ENCODE data around the gene SH3GL2. TPM values are rescaled to one million over a fixed set of nuclear protein-coding genes. Genes with fewer than 3 reads are reported as not detected.

Gene SH3GL2
- total RNA-seq, 2 donors from 2014 or later: 1.5 to 8.2 TPM

DNA sequence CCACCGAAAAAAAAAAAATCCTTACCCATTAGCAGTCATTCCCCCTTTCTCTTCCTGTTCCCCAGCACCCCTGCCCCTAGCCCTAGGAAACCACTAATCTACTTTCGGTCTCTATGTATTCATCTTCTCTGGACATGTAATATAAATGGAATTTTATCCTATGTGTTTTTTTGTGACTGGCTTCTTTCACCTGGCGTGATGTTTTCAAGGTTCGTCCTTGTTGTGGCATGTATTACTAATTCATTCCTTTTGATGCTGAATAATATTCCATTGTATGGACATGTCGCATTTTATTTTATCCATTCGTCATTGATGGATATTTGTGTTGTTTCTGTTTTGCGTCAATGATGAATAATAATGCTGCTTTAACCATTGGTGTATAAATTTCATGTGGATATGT, 42.8 kb upstream of the SH3GL2 start:
- no peak for DNase-seq (ENCODE audit: low spot score)
- Histone ChIP-seq H3K27me3 (replicated peaks; ENCODE audit: insufficient read depth) (no peaks in the 10 kb centered on the region), H3K4me3 (no peak overlapping the region), H3K4me1 (replicated peaks) (no peaks in the 10 kb centered on the region), H3K36me3 (no peaks in the 10 kb centered on the region), H3K9me3 (no peaks in the 10 kb centered on the region), H3K27ac (no peak overlapping the region)
- TF ChIP-seq, protein P1, sequence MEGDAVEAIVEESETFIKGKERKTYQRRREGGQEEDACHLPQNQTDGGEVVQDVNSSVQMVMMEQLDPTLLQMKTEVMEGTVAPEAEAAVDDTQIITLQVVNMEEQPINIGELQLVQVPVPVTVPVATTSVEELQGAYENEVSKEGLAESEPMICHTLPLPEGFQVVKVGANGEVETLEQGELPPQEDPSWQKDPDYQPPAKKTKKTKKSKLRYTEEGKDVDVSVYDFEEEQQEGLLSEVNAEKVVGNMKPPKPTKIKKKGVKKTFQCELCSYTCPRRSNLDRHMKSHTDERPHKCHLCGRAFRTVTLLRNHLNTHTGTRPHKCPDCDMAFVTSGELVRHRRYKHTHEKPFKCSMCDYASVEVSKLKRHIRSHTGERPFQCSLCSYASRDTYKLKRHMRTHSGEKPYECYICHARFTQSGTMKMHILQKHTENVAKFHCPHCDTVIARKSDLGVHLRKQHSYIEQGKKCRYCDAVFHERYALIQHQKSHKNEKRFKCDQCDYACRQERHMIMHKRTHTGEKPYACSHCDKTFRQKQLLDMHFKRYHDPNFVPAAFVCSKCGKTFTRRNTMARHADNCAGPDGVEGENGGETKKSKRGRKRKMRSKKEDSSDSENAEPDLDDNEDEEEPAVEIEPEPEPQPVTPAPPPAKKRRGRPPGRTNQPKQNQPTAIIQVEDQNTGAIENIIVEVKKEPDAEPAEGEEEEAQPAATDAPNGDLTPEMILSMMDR (IDR thresholded peaks at IDR 0.05): no peak
- TF ChIP-seq POLR2AphosphoS5 (IDR thresholded peaks at IDR 0.05) (no peak), POLR2A (IDR thresholded peaks at IDR 0.05) (no peak)
- intact Hi-C loops (cut with DNase I): loop anchor here (10.0 kb wide), 1 partner anchor 1489 kb away; no protein-coding TSS in a partner anchor
- WGBS: 91% methylated on average over 7 of the region's 7 CpGs

GRCh38 chr9:17551023-17551422, 27.8 kb upstream of the SH3GL2 start:
- H3K36me3 ChIP-seq: no peaks in the 10 kb centered on the region
- H3K4me3 ChIP-seq: no peak overlapping the region
- H3K27ac ChIP-seq: no peak overlapping the region
- no peaks in the 10 kb centered on the region for H3K4me1 ChIP-seq (replicated peaks)
- WGBS: 65% methylated on average over 2 of the region's 2 CpGs
- H3K9me3 ChIP-seq: no peaks in the 10 kb centered on the region
- TF ChIP-seq, protein P1 (IDR thresholded peaks at IDR 0.05): no peak
- no peak for TF ChIP-seq POLR2A (IDR thresholded peaks at IDR 0.05)
- no peak for TF ChIP-seq POLR2AphosphoS5 (IDR thresholded peaks at IDR 0.05)
- no peaks in the 10 kb centered on the region for H3K27me3 ChIP-seq (replicated peaks; ENCODE audit: insufficient read depth)
- no peak for DNase-seq (ENCODE audit: low spot score)
- intact Hi-C loops (cut with DNase I): no loop called here

DNA sequence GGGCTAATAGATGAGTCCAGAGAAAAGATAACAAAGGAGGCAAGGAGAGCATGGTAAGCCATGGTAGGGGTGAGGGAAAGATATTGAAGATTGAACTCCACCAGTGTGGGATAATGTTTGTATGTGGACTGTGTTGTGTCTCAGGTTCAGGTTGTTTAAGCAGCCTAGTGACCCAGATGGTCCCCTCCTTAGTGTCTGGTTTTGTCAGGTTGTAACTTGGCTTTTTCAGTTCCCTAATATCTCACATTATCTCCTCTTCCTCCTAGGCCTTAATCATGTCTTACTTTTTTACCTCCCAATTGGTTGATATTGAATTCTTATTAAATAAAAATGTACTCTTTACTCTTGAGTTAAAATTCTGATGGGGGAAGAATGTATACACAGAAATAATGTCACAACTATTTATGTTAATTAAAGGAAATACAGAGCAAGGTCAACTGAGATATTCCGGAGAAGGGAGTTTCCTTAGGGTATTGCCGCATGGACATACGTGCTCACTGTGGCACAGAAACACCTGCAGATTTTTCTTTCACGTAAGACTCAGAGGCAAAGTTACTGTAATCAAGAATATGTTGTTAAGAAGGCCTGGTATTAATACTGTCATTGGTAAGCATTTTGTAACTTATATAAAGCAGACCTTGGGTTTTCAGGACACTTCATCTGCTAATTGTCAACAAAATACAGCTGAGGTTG, 23.4 kb upstream of the SH3GL2 start:
- no peaks in the 10 kb centered on the region for H3K4me1 ChIP-seq (replicated peaks)
- H3K27me3 ChIP-seq (replicated peaks; ENCODE audit: insufficient read depth): no peaks in the 10 kb centered on the region
- intact Hi-C loops (cut with DNase I): no loop called here
- no peak for DNase-seq (ENCODE audit: low spot score)
- H3K27ac ChIP-seq: no peak overlapping the region
- no peaks in the 10 kb centered on the region for H3K36me3 ChIP-seq
- WGBS: 69% methylated on average over 4 of the region's 4 CpGs
- TF ChIP-seq POLR2AphosphoS5 (IDR thresholded peaks at IDR 0.05) (no peak), POLR2A (IDR thresholded peaks at IDR 0.05) (no peak)
- TF ChIP-seq, protein P1 (IDR thresholded peaks at IDR 0.05): no peak
- H3K9me3 ChIP-seq: no peaks in the 10 kb centered on the region
- H3K4me3 ChIP-seq: no peak overlapping the region

DNA sequence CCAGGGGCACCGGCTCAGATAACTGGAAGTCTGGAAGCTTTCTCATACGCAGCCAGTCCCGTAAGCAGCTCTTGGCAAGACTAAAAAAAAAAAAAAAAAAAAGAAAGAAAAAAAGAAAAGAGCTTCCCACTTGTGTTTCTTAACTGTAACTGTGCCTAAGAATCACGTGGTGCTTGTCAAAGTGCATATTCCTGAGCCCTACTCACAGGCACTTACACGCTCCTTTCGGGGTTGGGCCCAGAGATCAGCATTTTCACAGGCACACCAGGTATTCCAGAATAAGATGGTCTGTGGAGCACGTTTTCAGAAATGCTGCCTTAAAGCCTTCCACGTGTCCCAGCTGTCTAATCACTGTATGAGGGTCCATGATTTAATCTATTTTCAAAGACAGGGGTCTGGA, 22.6 kb upstream of the SH3GL2 start:
- WGBS: 80% methylated on average over 8 of the region's 8 CpGs
- Histone ChIP-seq H3K4me3 (no peak overlapping the region), H3K36me3 (no peaks in the 10 kb centered on the region), H3K27me3 (replicated peaks; ENCODE audit: insufficient read depth) (no peaks in the 10 kb centered on the region), H3K27ac (no peak overlapping the region), H3K4me1 (replicated peaks) (no peaks in the 10 kb centered on the region), H3K9me3 (no peaks in the 10 kb centered on the region)
- intact Hi-C loops (cut with DNase I): no loop called here
- TF ChIP-seq, protein P1 (IDR thresholded peaks at IDR 0.05): no peak
- TF ChIP-seq POLR2A (IDR thresholded peaks at IDR 0.05): no peak
- no peak for DNase-seq (ENCODE audit: low spot score)

DNA sequence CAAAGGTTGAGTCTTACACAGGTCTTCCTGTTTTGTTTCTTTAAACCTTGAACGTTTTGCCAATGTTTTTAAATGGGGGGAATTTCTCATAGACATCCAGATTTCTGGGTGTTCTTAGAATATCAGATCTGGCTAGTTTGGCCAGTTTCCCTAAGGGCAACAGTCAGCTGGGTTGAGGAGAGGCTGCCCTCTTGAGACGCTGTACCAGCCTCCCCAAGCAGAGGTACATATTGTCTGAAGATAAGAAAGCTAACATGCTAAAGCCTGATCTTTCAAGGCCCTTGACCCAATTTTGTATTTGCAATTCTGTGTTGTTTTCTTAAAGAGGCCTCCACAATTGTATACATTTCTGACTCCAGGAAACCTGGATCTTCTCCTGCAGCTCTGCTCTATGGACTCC, 21.9 kb upstream of the SH3GL2 start:
- TF ChIP-seq POLR2AphosphoS5 (IDR thresholded peaks at IDR 0.05) (no peak), POLR2A (IDR thresholded peaks at IDR 0.05) (no peak)
- TF ChIP-seq, protein P1 (IDR thresholded peaks at IDR 0.05): no peak
- Histone ChIP-seq H3K27ac (no peak overlapping the region), H3K36me3 (no peaks in the 10 kb centered on the region), H3K4me3 (no peak overlapping the region), H3K4me1 (replicated peaks) (no peaks in the 10 kb centered on the region), H3K27me3 (replicated peaks; ENCODE audit: insufficient read depth) (no peaks in the 10 kb centered on the region), H3K9me3 (no peaks in the 10 kb centered on the region)
- DNase-seq (ENCODE audit: low spot score): no peak
- 25% methylated on average over 2 of the region's 2 CpGs for WGBS
- intact Hi-C loops (cut with DNase I): no loop called here
